ENCODE results near the gene SNX5. TPM values are rescaled to one million over a fixed set of nuclear protein-coding genes. Genes with fewer than 3 reads are reported as not detected.

The SNX5 gene
- total RNA-seq, 1 experiment from 2014 or later: 43.0 TPM

- BruUV-seq (replicated peaks): no TSS peak
- CTCF ChIA-PET: no interaction called here
- Mint-ChIP-seq H3K4me1 (ENCODE audit: low read depth, unreplicated experiment) (no peaks in the 10 kb centered on the region), H3K9me3 (ENCODE audit: low read depth, unreplicated experiment) (no peaks in the 10 kb centered on the region), H3K36me3 (ENCODE audit: insufficient read depth, unreplicated experiment) (no peaks in the 10 kb centered on the region), H3K27ac (ENCODE audit: unreplicated experiment) (no peak overlapping the region), H3K4me3 (ENCODE audit: low read depth, unreplicated experiment) (no peak overlapping the region), H3K27me3 (ENCODE audit: unreplicated experiment) (no peaks in the 10 kb centered on the region)
- no peak for DNase-seq
- TF ChIP-seq CTCF (IDR thresholded peaks at IDR 0.05; ENCODE audit: unreplicated experiment): no peak
- intact Hi-C loops (cut with micrococcal nuclease; ENCODE audit: unreplicated experiment): no loop called here
Observed at GRCh38 chr20:18007534-18008292, 39.1 kb upstream of the SNX5 start.

- no peaks in the 10 kb centered on the region for H3K36me3 Mint-ChIP-seq (ENCODE audit: insufficient read depth, unreplicated experiment)
- intact Hi-C loops (cut with micrococcal nuclease; ENCODE audit: unreplicated experiment): no loop called here
- H3K27ac Mint-ChIP-seq (ENCODE audit: unreplicated experiment): no peak overlapping the region
- no peak overlapping the region for H3K4me3 Mint-ChIP-seq (ENCODE audit: low read depth, unreplicated experiment)
- no peaks in the 10 kb centered on the region for H3K9me3 Mint-ChIP-seq (ENCODE audit: low read depth, unreplicated experiment)
- no peaks in the 10 kb centered on the region for H3K4me1 Mint-ChIP-seq (ENCODE audit: low read depth, unreplicated experiment)
- DNase-seq: no peak
- no peaks in the 10 kb centered on the region for H3K27me3 Mint-ChIP-seq (ENCODE audit: unreplicated experiment)
- TF ChIP-seq CTCF (IDR thresholded peaks at IDR 0.05; ENCODE audit: unreplicated experiment): no peak
- no TSS peak for BruUV-seq (replicated peaks)
- CTCF ChIA-PET: no interaction called here
Observed at GRCh38 chr20:18006684-18007083, 38.1 kb upstream of the SNX5 start.

GRCh38 chr20:18005990-18006364 lies 37.4 kb upstream of the SNX5 start:
- no peak for TF ChIP-seq CTCF (IDR thresholded peaks at IDR 0.05; ENCODE audit: unreplicated experiment)
- intact Hi-C loops (cut with micrococcal nuclease; ENCODE audit: unreplicated experiment): no loop called here
- no TSS peak for BruUV-seq (replicated peaks)
- Mint-ChIP-seq H3K27me3 (ENCODE audit: unreplicated experiment) (no peaks in the 10 kb centered on the region), H3K27ac (ENCODE audit: unreplicated experiment) (no peak overlapping the region), H3K9me3 (ENCODE audit: low read depth, unreplicated experiment) (no peaks in the 10 kb centered on the region), H3K4me3 (ENCODE audit: low read depth, unreplicated experiment) (no peak overlapping the region), H3K36me3 (ENCODE audit: insufficient read depth, unreplicated experiment) (no peaks in the 10 kb centered on the region), H3K4me1 (ENCODE audit: low read depth, unreplicated experiment) (no peaks in the 10 kb centered on the region)
- DNase-seq: no peak
- CTCF ChIA-PET: no interaction called here

- DNase-seq: no peak
- CTCF ChIA-PET: no interaction called here
- no peaks in the 10 kb centered on the region for H3K4me1 Mint-ChIP-seq (ENCODE audit: low read depth, unreplicated experiment)
- H3K36me3 Mint-ChIP-seq (ENCODE audit: insufficient read depth, unreplicated experiment): no peaks in the 10 kb centered on the region
- no peak overlapping the region for H3K27ac Mint-ChIP-seq (ENCODE audit: unreplicated experiment)
- H3K9me3 Mint-ChIP-seq (ENCODE audit: low read depth, unreplicated experiment): no peaks in the 10 kb centered on the region
- intact Hi-C loops (cut with micrococcal nuclease; ENCODE audit: unreplicated experiment): no loop called here
- BruUV-seq (replicated peaks): no TSS peak
- no peak for TF ChIP-seq CTCF (IDR thresholded peaks at IDR 0.05; ENCODE audit: unreplicated experiment)
- H3K27me3 Mint-ChIP-seq (ENCODE audit: unreplicated experiment): no peaks in the 10 kb centered on the region
- no peak overlapping the region for H3K4me3 Mint-ChIP-seq (ENCODE audit: low read depth, unreplicated experiment)
Observed at GRCh38 chr20:18005170-18005989, 36.8 kb upstream of the SNX5 start.
